HepG2 (cell line): Measurements from ENCODE around the gene KATNB1.

ENCODE experiments used
- CBX5 ChIP-seq: sonication (generic); formaldehyde crosslinking; IDR thresholded peaks from 2 replicates; pipeline ENCODE4 v1.4.0; 2020; ENCODE audit warnings: missing genetic modification reagents, borderline replicate concordance
- ZBTB20 ChIP-seq: sonication (generic); formaldehyde crosslinking; IDR thresholded peaks from 2 replicates; pipeline ENCODE4 v1.8.1; 2023; ENCODE audit warnings: missing genetic modification reagents, low read depth, mild to moderate bottlenecking, borderline replicate concordance

DNA sequence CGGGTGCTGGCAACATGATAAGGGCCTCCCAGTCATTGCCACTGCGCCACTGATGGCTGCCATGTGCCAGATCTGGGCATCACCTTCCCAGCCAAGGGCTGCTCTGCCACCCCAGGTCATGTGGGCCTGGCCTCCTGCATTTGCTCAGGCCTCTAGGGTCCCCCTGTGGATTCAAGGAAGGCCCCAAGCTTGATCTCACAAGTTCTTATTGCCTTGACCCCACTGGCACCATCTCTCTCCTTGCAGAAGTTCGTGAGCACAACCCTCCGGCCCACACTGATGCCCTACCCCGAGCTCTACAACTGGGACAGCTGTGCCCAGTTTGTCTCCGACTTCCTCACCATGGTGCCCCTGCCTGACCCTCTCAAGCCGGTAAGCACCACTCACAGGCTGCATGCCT lies 35.7 kb upstream of the KATNB1 start:
- no peak for TF ChIP-seq ZBTB20
- TF ChIP-seq CBX5 = no peak
